GM21390 (cell line): Measurements from ENCODE around the gene CCDC9B.

Source experiments
- ATAC-seq: cut with Tn5 transposase; IDR thresholded peaks from one replicate; pipeline ENCODE4 v1.9.1; 2021; ENCODE audit not compliant: unreplicated experiment

The CCDC9B gene

GRCh38 chr15:40340740-40341400 lies at the start of gene CCDC9B:
TSS of gene CCDC9B (minus strand) at chr15:40340939. CDS start at chr15:40340819, 120 bp downstream.
- ATAC-seq, result no peak

- no peak for ATAC-seq
Measured at GRCh38 chr15:40389824-40390595, 49.3 kb upstream of the CCDC9B start.

- ATAC-seq, result no peak
Measured at GRCh38 chr15:40388941-40389823, 48.4 kb upstream of the CCDC9B start.

GRCh38 chr15:40386480-40386879 lies 45.7 kb upstream of the CCDC9B start:
- no peak for ATAC-seq

GRCh38 chr15:40382580-40383456 lies 42.1 kb upstream of the CCDC9B start, which contains the start of gene KNSTRN:
TSS of gene KNSTRN (plus strand) at chr15:40382721. CDS start at chr15:40382836, 115 bp downstream.
- ATAC-seq, result peak; percentile 95

GRCh38 chr15:40381818-40382529 lies 41.2 kb upstream of the CCDC9B start:
- ATAC-seq, result no peak

GRCh38 chr15:40380636-40381035 lies 39.9 kb upstream of the CCDC9B start:
- no peak for ATAC-seq

GRCh38 chr15:40379853-40380252 lies 39.1 kb upstream of the CCDC9B start:
- no peak for ATAC-seq

- ATAC-seq, result no peak
Measured at GRCh38 chr15:40379374-40379773, 38.6 kb upstream of the CCDC9B start.

GRCh38 chr15:40377606-40378005 lies 36.9 kb upstream of the CCDC9B start:
- no peak for ATAC-seq

- ATAC-seq, result no peak
Measured at GRCh38 chr15:40372981-40373380, 32.2 kb upstream of the CCDC9B start.

GRCh38 chr15:40369971-40370370 lies 29.2 kb upstream of the CCDC9B start:
- no peak for ATAC-seq

- ATAC-seq, result no peak
Measured at GRCh38 chr15:40369474-40369869, 28.7 kb upstream of the CCDC9B start.

- ATAC-seq, result no peak
Measured at GRCh38 chr15:40368719-40369473, 28.2 kb upstream of the CCDC9B start.

- ATAC-seq, result peak; percentile 82
Measured at GRCh38 chr15:40367686-40368611, 27.2 kb upstream of the CCDC9B start.

- ATAC-seq, result no peak
Measured at GRCh38 chr15:40367371-40367685, 26.6 kb upstream of the CCDC9B start.

GRCh38 chr15:40366457-40367370 lies 26.0 kb upstream of the CCDC9B start:
- no peak for ATAC-seq
